Endodermal cell (in vitro differentiated cells): ENCODE results near the gene CYP4F8. TPM values are rescaled to one million over a fixed set of nuclear protein-coding genes. Genes with fewer than 3 reads are reported as not detected.
"Not testable (repeated sequence)": the region's sequence is repeated elsewhere in the genome, so short reads cannot be mapped to it uniquely, and the experiment has no call there.

Experiments used
- DNase-seq: peaks from one replicate; pipeline ENCODE4 v3.0.0-alpha.2; 2017
- H3K27ac ChIP-seq: 2 replicates; pipeline ENCODE4 v1.5.1; 2013; ENCODE audit warnings: mild to moderate bottlenecking, low read depth, low read length, moderate library complexity
- H3K27me3 ChIP-seq: 2 replicates; pipeline ENCODE4 v1.6.1; 2013; ENCODE audit warnings: mild to moderate bottlenecking, low read length, moderate library complexity; ENCODE audit not compliant: insufficient read depth, control insufficient read depth, poor library complexity, severe bottlenecking
- H3K36me3 ChIP-seq: 2 replicates; pipeline ENCODE4 v1.7.0; 2013; ENCODE audit warnings: mild to moderate bottlenecking, low read length, moderate library complexity; ENCODE audit not compliant: control insufficient read depth, insufficient read depth
- H3K4me1 ChIP-seq: one replicate; pipeline ENCODE4 v1.7.0; 2013; ENCODE audit warnings: low read length; ENCODE audit not compliant: control insufficient read depth, insufficient read depth
- H3K4me3 ChIP-seq: 2 replicates; pipeline ENCODE4 v1.5.1; 2013; ENCODE audit warnings: mild to moderate bottlenecking, low read length, moderate library complexity
- H3K9ac ChIP-seq: 2 replicates; pipeline ENCODE4 v1.6.1; 2013; ENCODE audit warnings: mild to moderate bottlenecking, low read length, moderate library complexity; ENCODE audit not compliant: poor library complexity, severe bottlenecking; ENCODE audit errors: extremely low read depth
- H3K9me3 ChIP-seq: 2 replicates; pipeline ENCODE4 v1.6.1; 2013; ENCODE audit warnings: mild to moderate bottlenecking, low read length, moderate library complexity; ENCODE audit not compliant: control insufficient read depth
- H3K27ac Mint-ChIP-seq: 2 replicates; pipeline ENCODE4 v1.8.0; 2020; ENCODE audit warnings: mixed read lengths
- H3K27me3 Mint-ChIP-seq: 2 replicates; pipeline ENCODE4 v1.8.0; 2021; ENCODE audit warnings: mild to moderate bottlenecking, mixed read lengths; ENCODE audit not compliant: insufficient read depth
- H3K36me3 Mint-ChIP-seq: 2 replicates; pipeline ENCODE4 v1.8.0; 2020; ENCODE audit warnings: low read depth, mixed read lengths
- H3K4me1 Mint-ChIP-seq: 2 replicates; pipeline ENCODE4 v1.8.0; 2020; ENCODE audit warnings: mixed read lengths
- H3K4me3 Mint-ChIP-seq: 2 replicates; pipeline ENCODE4 v1.8.0; 2020; ENCODE audit warnings: mild to moderate bottlenecking, moderate library complexity, mixed read lengths
- H3K9me3 Mint-ChIP-seq: 2 replicates; pipeline ENCODE4 v1.8.0; 2020; ENCODE audit warnings: mild to moderate bottlenecking, mixed read lengths
- CTCF ChIP-seq: fragments of 200-600 bp; sonication (generic); conservative IDR thresholded peaks from 2 replicates; pipeline ENCODE4 v1.5.0; 2021; ENCODE audit warnings: antibody characterized with exemption, mild to moderate bottlenecking
- WGBS, 2 experiments: methylation state at CpG; one replicate each; pipeline versions ENCODE4 v1.1.5 to v1.1.7; 2013; ENCODE audit warnings: missing lambda C conversion rate in 2 of 2, mixed read lengths in 1 of 2; ENCODE audit not compliant: insufficient coverage in 1 of 2, insufficient read length in 1 of 2; 5-methylcytosine and 5-hydroxymethylcytosine counted together
- total RNA-seq, 2 donors: library from RNA; stranded (reverse); fragmentation: NEBNext Ultra II Directional in 1 of 2; extraction: Animal tissue kit (Norgen Biotek cat#: 25700) in 1 of 2; gene quantifications; 2 replicates in 1 of 2; 3 replicates in 1 of 2; pipeline ENCODE4 v1.2.1, GENCODE V29; 2021

CYP4F8 gene
- total RNA-seq, 2 donors from 2014 or later = not detected

- Mint-ChIP-seq H3K9me3 (peaks cover 98% of the 10 kb centered on the region), H3K27ac (no peak overlapping the region), H3K4me3 (no peak overlapping the region), H3K36me3 (peaks cover 3% of the 10 kb centered on the region), H3K27me3 (no peaks in the 10 kb centered on the region), H3K4me1 (no peaks in the 10 kb centered on the region)
- H3K27ac ChIP-seq = no peak overlapping the region
- TF ChIP-seq CTCF = no peak
- H3K36me3 ChIP-seq = no peaks in the 10 kb centered on the region
- H3K27me3 ChIP-seq = no peaks in the 10 kb centered on the region
- 41 to 49% methylated on average over 2 of the region's 2 CpGs for WGBS, 2 experiments
- no peaks in the 10 kb centered on the region for H3K4me1 ChIP-seq
- no peak for DNase-seq
- H3K4me3 ChIP-seq = no peak overlapping the region
- peaks cover 49% of the 10 kb centered on the region for H3K9me3 ChIP-seq
- no peak overlapping the region for H3K9ac ChIP-seq
These were observed 34.5 kb downstream of the CYP4F8 start for GRCh38 chr19:15649526-15649925.

GRCh38 chr19:15650123-15650522, 35.1 kb downstream of the CYP4F8 start:
- H3K36me3 Mint-ChIP-seq, H3K27me3 ChIP-seq, H3K4me3 Mint-ChIP-seq, H3K27ac ChIP-seq, H3K9ac ChIP-seq, H3K4me1 Mint-ChIP-seq, H3K27ac Mint-ChIP-seq, H3K27me3 Mint-ChIP-seq, H3K4me3 ChIP-seq, H3K4me1 ChIP-seq, DNase-seq, H3K36me3 ChIP-seq: not testable (repeated sequence)
- H3K9me3 ChIP-seq = peaks cover 48% of the 10 kb centered on the region
- H3K9me3 Mint-ChIP-seq = peaks cover 98% of the 10 kb centered on the region

- Mint-ChIP-seq H3K4me3 (no peak overlapping the region), H3K4me1 (no peaks in the 10 kb centered on the region), H3K36me3 (peaks cover 3% of the 10 kb centered on the region), H3K9me3 (peaks cover 97% of the 10 kb centered on the region), H3K27me3 (no peaks in the 10 kb centered on the region), H3K27ac (no peak overlapping the region)
- TF ChIP-seq CTCF = no peak
- no peaks in the 10 kb centered on the region for H3K4me1 ChIP-seq
- no peaks in the 10 kb centered on the region for H3K36me3 ChIP-seq
- H3K9ac ChIP-seq = no peak overlapping the region
- peaks cover 43% of the 10 kb centered on the region for H3K9me3 ChIP-seq
- no peak overlapping the region for H3K27ac ChIP-seq
- no peak for DNase-seq
- H3K27me3 ChIP-seq = no peaks in the 10 kb centered on the region
- no peak overlapping the region for H3K4me3 ChIP-seq
- 11 to 66% methylated on average over 1 to 3 of the region's 3 CpGs for WGBS, 2 experiments
These were observed 36.8 kb downstream of the CYP4F8 start for GRCh38 chr19:15651791-15652190.

GRCh38 chr19:15652559-15653278, 37.7 kb downstream of the CYP4F8 start:
- no peak overlapping the region for H3K4me3 Mint-ChIP-seq
- Histone ChIP-seq H3K9me3 (peaks cover 43% of the 10 kb centered on the region), H3K36me3 (no peaks in the 10 kb centered on the region), H3K4me3 (no peak overlapping the region), H3K9ac (no peak overlapping the region), H3K27ac (no peak overlapping the region), H3K4me1 (no peaks in the 10 kb centered on the region), H3K27me3 (no peaks in the 10 kb centered on the region)
- TF ChIP-seq CTCF = no peak
- H3K27ac Mint-ChIP-seq = no peak overlapping the region
- H3K9me3 Mint-ChIP-seq = peaks cover 97% of the 10 kb centered on the region
- no peak for DNase-seq
- WGBS, 2 experiments = 77 to 90% methylated on average over 2 to 8 of the region's 8 CpGs
- H3K4me1 Mint-ChIP-seq = no peaks in the 10 kb centered on the region
- H3K36me3 Mint-ChIP-seq = peaks cover 3% of the 10 kb centered on the region
- H3K27me3 Mint-ChIP-seq = no peaks in the 10 kb centered on the region
